GM18517 (cell line): ENCODE measurements around the gene EXD3.
"Not testable (repeated sequence)": the region's sequence is repeated elsewhere in the genome, so short reads cannot be mapped to it uniquely, and the experiment has no call there.

ENCODE experiments used
- ATAC-seq: cut with Tn5 transposase; IDR thresholded peaks from one replicate; pipeline ENCODE4 v1.9.1; 2021; ENCODE audit warnings: mild to moderate bottlenecking, moderate library complexity; ENCODE audit not compliant: unreplicated experiment

EXD3 gene

DNA sequence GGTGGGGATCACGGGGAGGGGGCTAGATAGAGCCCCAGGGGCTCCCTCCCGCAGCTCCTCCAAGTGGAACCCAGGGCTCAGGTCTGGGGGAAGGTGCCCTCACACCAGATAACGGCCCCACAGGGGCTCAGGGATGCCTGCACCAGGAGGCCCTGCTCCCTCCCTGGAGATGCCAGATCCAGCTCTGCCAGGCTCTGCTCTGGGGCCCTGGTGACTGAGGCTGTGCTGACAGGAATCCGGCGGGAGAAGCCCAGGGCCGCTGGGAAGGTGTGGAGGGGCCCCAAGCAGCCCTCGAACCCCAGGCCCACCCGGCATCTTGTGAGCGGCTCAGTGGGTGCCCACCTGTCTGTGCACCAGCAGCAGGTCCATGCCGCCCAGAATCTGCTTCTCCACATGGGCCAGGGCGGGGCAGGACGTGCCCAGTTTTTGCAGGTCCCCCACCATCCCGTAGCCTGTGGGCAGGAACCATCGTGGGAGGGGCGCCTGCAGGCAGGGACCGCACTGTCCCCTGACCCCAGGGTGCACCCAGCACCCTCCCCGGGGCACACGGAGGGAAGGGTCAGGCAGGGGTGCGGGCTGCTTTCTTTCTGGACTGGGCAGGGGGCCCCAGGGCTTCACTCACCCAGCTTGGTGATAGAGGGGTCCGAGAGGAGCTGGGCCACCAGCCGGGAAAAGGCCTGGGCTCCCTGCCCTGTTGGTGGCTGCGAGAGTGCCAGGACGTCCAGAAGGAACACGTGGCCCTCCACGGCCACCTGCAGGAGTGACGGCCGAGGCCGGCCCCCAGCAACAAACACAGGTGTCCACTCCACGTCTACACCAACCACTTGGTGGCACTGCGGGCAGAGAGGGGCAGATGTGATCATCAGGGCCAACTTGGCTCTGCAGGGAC lies 72.0 kb downstream of the EXD3 start:
- ATAC-seq, result no peak

GRCh38 chr9:137349471-137350033 lies 73.4 kb downstream of the EXD3 start:
- ATAC-seq, result no peak

DNA sequence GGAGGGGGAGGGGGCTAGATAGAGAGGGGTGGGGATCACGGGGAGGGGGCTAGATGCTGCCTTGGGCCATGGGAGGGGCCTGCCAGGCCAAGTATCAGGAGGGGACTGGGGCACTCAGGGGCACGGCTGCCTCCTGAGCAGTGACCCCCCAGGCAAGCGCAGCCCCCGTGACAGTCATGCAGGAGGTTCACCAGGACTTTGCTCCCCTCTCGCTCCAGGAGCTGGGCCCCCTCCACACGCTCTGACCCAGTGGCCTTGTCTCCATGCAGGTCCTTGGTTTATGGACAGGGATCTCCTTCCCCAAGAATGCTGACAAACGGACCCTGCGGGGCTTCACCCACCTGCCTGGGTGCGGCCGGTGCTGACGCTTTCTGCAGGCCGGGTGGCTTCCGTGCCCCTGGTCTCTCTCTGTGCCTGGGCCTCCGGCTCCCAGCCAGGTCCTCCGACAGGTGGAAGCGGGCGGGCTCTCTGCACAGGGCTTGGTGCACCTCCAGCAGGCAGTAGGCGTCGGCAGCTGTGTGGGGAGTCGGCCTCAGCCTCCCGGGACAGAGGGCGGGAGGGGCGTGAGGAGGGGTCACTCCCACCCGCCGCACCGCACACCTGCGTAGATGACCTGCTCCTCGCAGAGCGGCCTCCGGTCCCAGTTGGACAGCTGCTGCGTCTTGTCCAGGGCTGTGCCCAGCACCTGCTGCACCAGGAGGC lies 74.0 kb downstream of the EXD3 start:
- ATAC-seq, result no peak

- ATAC-seq, result no peak
These were observed 75.0 kb downstream of the EXD3 start for GRCh38 chr9:137347928-137348327.

- ATAC-seq, result no peak
These were observed 80.5 kb downstream of the EXD3 start for GRCh38 chr9:137342482-137342881.

DNA sequence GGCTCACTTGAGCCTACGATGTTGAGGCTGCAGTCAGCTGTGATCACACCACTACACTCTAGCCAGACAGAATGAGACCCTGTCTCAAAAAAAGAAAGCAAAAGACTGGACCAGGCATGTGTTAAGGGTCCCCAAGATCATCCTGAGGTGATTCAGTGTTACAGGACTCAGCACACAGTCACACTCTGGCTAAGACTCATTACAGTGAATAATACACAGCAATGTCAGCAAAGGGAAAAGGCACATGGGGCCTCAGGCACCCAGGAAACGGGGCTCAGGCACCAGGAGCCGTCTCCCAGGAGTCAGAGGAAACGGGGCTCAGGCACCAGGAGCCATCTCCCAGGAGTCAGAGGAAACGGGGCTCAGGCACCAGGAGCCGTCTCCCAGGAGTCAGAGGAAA lies 81.7 kb downstream of the EXD3 start:
- ATAC-seq, result no peak

DNA sequence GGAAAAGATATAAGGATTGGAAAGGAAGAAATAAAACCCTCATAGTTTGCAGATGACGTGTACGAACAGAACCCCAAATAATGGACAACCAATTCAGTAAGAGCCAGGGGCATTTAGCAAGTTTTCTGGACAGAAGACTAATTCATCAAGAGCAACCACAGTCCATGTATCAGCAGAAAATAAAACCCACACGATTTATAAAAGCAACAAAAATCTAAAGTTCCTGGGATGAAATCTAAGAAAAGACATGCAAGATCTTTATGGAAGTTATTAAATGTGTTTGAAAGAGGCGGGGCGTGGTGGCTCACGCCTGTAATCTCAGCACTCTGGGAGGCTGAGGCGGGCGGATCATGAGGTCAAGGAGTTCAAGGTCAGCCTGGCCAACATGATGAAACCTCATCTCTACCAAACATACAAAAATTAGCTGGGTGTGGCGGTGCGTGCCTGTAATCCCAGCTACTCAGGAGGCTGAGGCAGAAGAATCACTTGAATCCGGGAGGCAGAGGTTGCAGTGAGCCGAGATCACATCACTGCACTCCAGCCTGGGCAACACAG lies 83.0 kb downstream of the EXD3 start:
- not testable (repeated sequence) for ATAC-seq

DNA sequence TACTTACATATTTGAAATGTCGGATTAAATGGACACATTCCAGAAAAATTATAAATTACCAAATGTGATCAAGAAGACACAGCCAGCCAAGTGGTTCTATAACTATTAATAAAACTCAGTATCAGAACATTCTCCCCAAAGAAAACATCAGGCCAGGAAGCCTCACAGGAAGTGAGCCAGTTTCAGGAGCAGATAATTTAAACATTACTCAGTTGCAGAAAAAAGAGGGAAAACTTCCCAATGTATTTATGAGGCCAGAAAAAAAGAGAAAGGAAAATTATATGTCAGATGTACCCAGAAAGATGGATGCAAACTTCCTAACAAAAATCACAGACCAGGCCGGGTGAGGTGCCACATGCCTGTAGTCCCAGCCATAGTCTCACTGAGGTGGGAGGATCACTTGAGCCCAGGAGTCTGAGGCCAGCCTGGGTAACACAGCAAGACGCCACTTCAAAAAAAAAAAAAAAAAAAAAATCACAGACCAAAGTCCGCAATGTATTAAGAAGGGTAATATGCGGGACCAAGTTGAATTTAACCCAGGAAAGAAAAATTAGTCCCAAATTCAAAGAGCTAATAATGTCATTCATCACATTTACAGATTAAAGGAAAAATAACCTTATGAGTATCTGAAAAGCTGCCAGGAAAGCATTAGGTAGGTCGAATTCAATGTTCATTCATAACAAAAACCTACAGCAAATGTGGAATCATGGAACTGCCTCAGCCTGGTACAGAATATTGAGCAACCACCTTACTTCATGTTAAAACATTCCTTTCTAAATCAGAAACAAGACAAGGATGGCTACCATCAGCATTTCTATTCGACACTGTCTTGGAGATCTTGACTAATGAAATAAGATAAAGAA lies 83.7 kb downstream of the EXD3 start:
- ATAC-seq, result no peak

GRCh38 chr9:137336735-137337134 lies 86.2 kb downstream of the EXD3 start:
- no peak for ATAC-seq

GRCh38 chr9:137333016-137333671 lies 89.8 kb downstream of the EXD3 start:
- no peak for ATAC-seq

DNA sequence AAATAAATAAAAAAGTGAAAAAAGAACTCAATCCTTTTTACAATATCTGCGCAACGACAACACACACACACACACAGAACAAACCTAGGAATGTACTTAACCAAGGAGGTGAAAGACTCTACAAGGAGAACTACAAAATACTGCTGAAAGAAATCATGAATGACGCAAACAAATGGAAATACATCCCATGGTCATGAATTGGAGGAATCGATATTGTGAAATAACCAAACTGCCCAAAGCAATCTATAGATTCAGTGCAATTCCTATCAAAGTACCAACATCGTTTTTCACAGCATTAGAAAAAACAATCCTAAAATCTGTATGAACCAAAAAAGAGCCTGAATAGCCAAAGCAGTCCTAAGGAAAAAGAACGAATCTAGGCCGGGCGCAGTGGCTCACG lies 91.0 kb downstream of the EXD3 start:
- ATAC-seq, result no peak

GRCh38 chr9:137330689-137331088 lies 92.3 kb downstream of the EXD3 start:
- ATAC-seq, result no peak

GRCh38 chr9:137329590-137329989 lies 93.4 kb downstream of the EXD3 start:
- ATAC-seq, result not testable (repeated sequence)

GRCh38 chr9:137327641-137328550 lies 95.1 kb downstream of the EXD3 start:
- ATAC-seq, result not testable (repeated sequence)

- no peak for ATAC-seq
These were observed 96.4 kb downstream of the EXD3 start for GRCh38 chr9:137326445-137327065.

- ATAC-seq, result no peak
These were observed 97.2 kb downstream of the EXD3 start for GRCh38 chr9:137325799-137326198.

DNA sequence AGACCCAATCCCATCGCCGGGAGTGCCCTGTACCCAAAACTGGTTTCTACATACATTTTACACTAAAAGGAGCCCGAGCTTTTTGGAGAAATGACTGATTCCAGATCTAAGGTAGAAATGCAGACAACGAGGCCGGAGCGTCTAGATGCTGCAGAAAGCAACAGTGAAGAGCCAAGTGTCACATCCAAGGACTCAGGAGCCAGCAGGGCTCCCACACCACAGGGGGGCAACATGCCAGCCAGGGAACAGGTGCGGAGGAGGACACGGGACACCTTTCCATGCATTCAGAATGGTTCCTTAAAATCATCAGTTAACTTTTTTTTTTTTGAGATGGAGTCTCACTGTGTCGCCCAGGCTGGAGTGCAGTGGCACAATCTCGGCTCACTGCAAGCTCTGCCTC lies 97.8 kb downstream of the EXD3 start:
- ATAC-seq, result no peak

DNA sequence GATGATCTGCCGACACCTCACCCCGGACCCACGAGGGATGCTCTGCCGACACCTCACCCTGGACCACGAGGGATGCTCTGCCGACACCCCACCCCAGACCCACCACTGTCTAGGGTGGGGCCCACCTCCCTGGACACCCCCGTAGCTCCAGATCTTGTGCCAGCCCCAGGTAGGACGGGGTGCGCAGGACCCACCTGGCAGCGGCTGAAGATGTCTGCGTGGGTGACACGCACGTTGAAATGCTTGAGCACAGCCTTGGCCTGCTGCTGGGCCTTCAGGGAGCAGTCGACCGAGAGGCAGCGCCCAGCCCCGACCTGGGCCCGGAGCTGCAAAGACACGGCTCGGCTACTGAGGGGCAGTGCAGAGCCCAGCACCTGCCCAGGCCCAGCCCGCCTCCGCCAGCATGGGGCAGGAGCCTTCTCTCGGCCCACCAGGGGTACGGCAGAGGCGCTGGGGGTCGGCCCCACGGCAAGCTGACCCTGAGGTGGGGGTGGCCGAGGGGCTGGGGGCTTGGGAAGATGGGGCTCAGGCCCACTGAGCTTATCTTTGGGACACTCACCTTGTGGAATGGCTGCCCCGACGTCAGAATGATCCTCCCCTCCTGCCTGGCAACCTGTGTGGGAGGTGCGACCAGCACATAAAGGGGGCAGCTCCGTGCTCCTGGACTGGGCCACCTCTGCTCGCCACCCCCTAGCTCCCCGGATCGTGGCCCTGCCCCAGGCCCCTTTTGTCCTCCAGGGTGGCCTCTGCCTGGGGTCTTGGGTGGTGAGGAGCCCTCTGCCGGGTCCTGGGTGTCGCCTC lies 99.2 kb downstream of the EXD3 start:
- ATAC-seq, result no peak
